Uterus (tissue), 2 donors: ENCODE results near the gene PIGN.

Experiments used
- CTCF ChIP-seq, 4 experiments: fragments of 200-600 bp in 2 of 4; fragments of 450-650 bp in 2 of 4; sonication (generic) in 2 of 4; IDR thresholded peaks; one replicate each; pipeline ENCODE4 v1.5.1; 2016 to 2019; ENCODE audit warnings: antibody characterized with exemption in 4 of 4, mild to moderate bottlenecking in 2 of 4, moderate library complexity in 1 of 4
- POLR2A ChIP-seq, 2 donors: fragments of 450-650 bp; IDR thresholded peaks; one replicate each; pipeline ENCODE4 v1.6.1; 2016; ENCODE audit warnings: antibody characterized with exemption in 2 of 2, mild to moderate bottlenecking in 1 of 2, moderate library complexity in 1 of 2

- TF ChIP-seq CTCF (IDR thresholded peaks at IDR 0.05), result no peak
- TF ChIP-seq POLR2A (IDR thresholded peaks at IDR 0.05), result no peak
Observed at GRCh38 chr18:62091487-62092120, 95.3 kb downstream of the PIGN start.
